IPS DF 4.7 (cell line): ENCODE measurements around the gene GNB4.
A peak's percentile ranks its signal among the peaks of the same experiment; 100 is the strongest.

Source experiments
- DNase-seq: peaks from one replicate; pipeline ENCODE4 v3.0.0-alpha.2; 2013; ENCODE audit warnings: low spot score; ENCODE audit errors: extremely low read depth

GNB4 gene

GRCh38 chr3:179369621-179370020, 81.6 kb downstream of the GNB4 start:
- DNase-seq = no peak

- no peak for DNase-seq
These were observed 87.9 kb downstream of the GNB4 start for GRCh38 chr3:179363332-179363731.

GRCh38 chr3:179355996-179356395, 95.3 kb downstream of the GNB4 start:
- no peak for DNase-seq

GRCh38 chr3:179348325-179349013, 102.8 kb downstream of the GNB4 start:
- DNase-seq = no peak

- DNase-seq = peak; percentile 84
These were observed 103.7 kb downstream of the GNB4 start, which contains the start of gene MFN1 for GRCh38 chr3:179347345-179348194. Gene MFN1 (plus strand): TSS chr3:179347709. CDS start chr3:179348852, 1,143 bp downstream.
